ENCODE data around the gene DYNC1H1.

DNA sequence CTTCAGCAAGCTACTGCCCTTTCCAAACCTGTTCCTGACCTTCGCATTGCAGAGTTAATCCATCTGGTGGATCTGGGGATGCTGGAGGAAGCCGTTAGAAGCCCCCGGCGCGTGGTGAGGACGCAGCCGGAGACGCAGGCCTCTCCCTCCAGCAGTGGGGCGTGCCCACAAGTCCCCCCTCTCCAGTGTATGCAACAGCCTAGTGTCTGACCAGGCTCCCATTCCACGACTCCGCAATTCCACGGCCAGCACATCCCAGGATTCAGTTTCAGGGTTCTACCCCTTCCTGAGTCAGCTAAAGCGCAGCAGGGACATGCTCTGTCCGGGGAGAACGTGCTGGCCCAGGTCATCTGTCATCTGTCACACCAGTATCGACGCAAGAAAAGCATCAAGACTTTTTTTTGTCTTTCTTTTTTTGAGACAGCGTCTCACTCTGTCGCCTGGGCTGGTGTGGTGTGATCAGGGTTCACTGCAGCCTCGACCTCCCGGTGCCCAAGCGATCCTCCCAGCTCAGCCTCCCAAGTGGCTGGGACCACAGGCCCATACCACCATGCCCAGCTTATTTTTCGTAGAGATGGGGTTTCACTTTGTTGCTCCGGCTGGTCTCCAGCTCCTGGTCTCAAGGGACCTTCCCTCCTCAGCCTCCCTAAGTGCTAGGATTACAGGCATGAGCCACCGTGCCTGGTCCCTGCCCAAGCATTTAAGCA is 8.0 kb upstream of the DYNC1H1 start:
- no peak for TF ChIP-seq CTCF (conservative IDR thresholded peaks at IDR 0.05 in 1 of 2, IDR thresholded peaks at IDR 0.05 in 1 of 2; ENCODE audit: low read depth in 1 of 2, low read length in 2 of 2)
- TF ChIP-seq EZH2 (IDR thresholded peaks at IDR 0.05; ENCODE audit: low read length, missing control alignments) = no peak

Measured in fibroblast of lung (primary cell).